Stimulated activated CD4-positive, alpha-beta T cell treated with anti-CD3 and anti-CD28 coated beads, TNF-alpha, amount 100 ng/mL, for 48 hours (primary cell): Measurements from ENCODE around the gene SELENOV.
"Not testable (repeated sequence)": the region's sequence is repeated elsewhere in the genome, so short reads cannot be mapped to it uniquely, and the experiment has no call there.

Source experiments
- DNase-seq, 3 donors: peaks; one replicate each; pipeline ENCODE4 v3.0.0-alpha.2; 2020; ENCODE audit warnings: low read depth in 3 of 3

SELENOV gene, protein sequence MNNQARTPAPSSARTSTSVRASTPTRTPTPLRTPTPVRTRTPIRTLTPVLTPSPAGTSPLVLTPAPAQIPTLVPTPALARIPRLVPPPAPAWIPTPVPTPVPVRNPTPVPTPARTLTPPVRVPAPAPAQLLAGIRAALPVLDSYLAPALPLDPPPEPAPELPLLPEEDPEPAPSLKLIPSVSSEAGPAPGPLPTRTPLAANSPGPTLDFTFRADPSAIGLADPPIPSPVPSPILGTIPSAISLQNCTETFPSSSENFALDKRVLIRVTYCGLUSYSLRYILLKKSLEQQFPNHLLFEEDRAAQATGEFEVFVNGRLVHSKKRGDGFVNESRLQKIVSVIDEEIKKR

DNA sequence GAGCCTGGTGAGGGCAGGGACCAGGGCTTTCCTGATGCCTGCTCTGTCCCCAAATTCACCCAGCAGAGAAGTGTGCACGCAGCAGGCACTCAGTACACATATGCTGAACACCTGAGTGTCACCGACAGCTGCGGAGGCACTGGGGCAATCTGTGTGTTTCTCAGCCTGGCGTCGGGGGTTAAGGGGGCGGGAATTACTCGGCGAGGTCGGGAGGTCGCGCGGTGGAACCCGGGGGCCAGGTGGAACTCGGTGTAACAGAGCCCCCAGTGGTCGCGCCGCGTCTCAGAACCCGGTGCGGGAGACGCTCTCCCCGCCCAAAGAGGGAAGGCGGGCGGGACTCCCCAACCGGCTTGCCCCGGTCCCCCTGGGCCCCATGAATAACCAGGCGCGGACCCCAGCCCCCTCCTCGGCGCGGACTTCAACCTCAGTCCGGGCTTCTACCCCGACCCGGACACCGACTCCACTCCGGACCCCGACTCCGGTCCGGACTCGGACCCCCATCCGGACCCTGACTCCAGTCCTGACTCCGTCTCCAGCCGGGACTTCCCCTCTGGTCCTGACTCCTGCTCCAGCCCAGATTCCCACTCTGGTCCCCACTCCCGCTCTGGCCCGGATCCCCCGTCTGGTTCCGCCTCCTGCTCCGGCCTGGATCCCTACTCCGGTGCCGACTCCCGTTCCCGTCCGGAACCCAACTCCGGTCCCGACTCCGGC, at the start of gene SELENOV:
SELENOV (plus strand) TSS at position 300 of the 711 bp plus-strand sequence; CDS start at position 374, 74 bp downstream.
- DNase-seq = no peak

DNA sequence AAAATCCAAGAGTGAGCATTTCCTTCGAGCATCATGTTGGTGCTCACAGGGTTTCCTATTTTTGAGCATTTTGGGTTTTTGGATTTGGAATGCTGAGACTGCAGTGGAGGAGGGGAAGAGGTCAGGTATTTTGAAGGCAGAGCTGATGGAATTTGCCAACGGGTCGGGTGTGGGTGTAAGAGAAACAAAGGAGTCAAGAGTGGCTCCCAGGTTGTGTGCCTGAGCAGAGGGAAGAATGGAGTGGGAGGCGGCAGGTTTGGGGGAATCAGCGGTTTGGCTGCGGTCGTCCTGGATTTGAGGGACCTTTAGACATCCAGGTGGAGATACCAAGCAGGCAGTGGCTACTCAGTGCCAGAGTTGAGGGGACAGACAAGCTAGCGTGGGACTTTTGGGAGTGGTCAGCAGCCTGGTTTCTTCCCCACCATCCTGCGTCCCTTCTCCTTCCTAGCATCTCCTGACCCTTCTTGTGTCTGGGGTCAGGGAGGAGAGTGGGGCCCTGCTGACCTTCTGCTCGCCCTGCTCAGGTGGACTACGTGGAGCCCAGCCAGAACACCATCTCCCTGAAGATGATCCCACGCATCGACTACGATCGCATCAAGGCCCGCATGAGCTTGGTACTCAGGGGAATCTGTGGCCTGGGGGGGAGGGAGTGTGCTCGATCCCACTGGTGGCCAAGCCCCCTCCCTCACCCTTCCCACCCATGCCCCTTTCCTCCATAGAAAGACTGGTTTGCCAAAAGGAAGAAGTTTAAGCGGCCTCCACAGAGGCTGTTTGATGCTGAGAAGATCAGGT, 48.8 kb upstream of the SELENOV start:
- DNase-seq = no peak

GRCh38 chr19:39467941-39468340, 47.0 kb upstream of the SELENOV start:
- DNase-seq = no peak

GRCh38 chr19:39469036-39469435, 45.9 kb upstream of the SELENOV start:
- DNase-seq = no peak

DNA sequence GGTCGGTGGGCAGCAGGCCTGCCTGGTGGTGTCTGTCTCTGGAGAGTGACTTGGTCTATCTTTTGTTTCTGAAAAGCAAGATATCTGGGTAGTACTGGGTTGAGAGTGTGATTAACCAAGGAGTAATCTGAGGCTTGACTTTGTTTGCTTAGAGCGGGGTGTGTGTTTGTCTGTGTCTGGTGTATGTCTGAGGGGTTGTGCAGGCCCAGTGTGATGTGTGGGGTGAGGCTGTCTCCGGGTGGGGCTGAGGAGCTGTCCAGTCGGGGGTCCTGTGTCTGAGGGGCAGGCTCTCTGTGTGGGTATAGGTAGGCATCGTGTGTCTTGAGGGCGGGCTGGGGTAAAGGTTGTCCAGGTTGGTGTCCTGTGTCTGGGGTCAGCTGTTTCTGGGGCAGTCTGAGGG, 45.4 kb upstream of the SELENOV start:
- no peak for DNase-seq

GRCh38 chr19:39470724-39471339, 44.1 kb upstream of the SELENOV start:
- DNase-seq = no peak

DNA sequence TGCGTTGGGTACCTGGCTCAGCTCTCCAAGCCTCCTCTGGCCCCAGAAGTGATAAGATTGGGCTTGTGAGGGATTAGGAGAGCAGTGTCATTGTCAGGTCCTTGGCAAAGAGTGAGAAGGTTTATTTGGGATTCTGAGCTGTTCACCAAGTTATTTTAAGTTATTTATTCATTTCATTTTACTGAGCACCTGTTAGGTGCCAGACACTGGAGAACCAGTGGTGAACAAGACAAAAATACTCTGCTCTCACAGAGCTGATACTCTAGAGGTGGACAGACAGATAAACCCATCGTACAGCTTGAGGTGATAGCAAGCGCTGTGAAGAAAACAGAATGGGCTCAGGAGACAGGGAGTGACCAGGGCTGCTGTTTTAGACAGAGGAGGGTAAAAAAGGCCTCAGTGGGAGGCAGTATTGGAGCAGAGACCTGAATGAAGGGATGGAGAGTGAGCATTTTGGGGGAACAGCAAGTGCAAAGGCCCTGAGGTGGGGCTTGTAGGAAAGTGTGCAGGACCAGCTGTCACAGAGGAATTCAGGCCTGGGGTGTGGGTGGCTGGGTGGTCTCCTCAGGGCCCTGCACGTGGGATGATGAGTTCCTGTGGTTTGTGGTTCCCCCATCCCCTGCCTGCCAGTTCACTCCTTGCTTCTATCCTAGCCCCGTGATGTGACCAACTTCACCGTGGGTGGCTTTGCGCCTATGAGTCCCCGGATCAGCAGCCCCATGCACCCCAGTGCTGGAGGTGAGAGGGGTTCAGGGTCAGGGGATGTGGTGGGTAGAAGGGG, 43.0 kb upstream of the SELENOV start:
- DNase-seq = no peak

DNA sequence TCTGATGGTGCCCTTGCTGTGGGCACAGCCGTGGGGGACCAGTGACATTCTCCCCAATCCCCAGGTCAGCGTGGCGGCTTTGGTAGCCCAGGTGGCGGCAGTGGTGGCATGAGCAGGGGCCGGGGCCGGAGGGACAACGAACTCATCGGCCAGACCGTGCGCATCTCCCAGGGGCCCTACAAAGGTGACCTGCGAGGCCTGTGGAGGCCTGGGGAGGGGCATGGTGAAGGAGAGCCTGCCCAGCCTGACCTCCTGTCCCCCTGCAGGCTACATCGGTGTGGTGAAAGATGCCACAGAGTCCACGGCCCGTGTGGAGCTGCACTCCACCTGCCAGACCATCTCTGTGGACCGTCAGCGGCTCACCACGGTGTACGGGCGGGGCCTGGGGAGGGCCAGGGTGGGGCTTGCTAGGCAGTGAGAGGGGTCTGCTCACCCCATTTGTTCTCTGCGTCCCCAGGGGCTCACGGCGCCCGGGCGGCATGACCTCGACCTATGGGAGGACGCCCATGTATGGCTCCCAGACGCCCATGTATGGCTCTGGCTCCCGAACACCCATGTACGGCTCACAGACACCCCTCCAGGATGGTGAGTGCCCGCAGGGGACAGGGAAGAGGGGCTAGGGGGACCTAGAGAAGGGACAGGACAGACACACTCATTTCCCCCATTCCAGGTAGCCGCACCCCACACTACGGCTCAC, 42.0 kb upstream of the SELENOV start:
- no peak for DNase-seq

DNA sequence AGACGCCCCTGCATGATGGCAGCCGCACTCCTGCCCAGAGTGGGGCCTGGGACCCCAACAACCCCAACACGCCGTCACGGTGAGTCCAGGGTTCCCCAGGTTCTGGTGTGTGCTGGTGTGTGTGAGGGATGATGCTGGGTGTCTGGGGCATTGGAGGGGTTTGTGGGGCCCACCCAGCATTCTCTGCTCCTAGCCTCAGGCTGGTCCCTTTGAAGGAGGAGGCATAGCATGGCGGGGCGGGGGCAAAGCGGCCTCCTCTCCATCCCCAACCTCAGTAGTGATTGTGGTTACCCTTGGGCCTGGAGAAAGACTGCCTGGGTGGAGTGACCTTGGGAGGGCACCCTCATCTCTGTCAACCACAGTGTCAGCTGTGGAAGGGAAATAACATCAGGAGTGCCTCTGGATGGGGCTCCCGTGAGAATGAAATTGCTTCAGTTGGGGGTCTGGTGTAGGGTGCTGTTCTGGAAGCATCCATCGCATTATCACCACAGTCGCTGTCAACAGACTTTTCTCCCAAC, 41.4 kb upstream of the SELENOV start:
- no peak for DNase-seq

DNA sequence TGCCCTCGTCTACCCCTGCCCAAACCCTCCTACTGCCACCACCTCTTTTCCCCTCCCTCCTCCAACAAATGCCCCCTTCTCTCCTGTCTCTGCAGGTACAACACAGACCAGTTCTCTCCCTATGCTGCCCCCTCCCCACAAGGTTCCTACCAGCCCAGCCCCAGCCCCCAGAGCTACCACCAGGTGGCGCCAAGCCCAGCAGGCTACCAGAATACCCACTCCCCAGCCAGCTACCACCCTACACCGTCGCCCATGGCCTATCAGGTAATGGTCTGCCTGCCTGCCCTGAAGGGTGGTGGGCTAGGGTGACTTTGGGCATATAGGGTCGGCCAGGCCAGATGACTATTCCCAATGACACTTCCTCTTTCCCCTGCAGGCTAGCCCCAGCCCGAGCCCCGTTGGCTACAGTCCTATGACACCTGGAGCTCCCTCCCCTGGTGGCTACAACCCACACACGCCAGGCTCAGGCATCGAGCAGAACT, 40.8 kb upstream of the SELENOV start:
- DNase-seq = peak; percentile 47 to 66 (median 56)

DNA sequence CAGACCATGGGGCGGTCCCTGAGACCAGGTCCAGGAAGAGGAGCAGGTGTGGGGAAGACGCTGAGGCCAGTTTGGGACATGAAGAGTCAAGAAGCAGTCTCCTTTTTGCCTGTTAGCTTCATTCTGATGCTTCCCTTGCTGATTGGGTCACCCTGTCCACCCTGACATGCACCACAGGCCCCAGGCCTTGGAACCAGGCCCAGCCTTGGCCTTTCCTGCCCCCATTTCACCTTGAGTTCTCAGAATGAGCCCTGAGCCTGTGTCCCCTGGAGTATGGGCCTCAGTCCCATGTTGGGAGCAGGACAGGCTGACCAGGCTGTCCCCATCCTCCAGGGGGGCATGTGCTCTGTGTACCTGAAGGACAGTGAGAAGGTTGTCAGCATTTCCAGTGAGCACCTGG, 39.2 kb upstream of the SELENOV start:
- no peak for DNase-seq

- not testable (repeated sequence) for DNase-seq
Observed at GRCh38 chr19:39479319-39479801, 35.6 kb upstream of the SELENOV start.

GRCh38 chr19:39479916-39480315, 35.0 kb upstream of the SELENOV start:
- no peak for DNase-seq

- peak; percentile 96 to 100 (median 97) for DNase-seq
Observed at GRCh38 chr19:39480337-39481228, 34.4 kb upstream of the SELENOV start, which contains the start of gene TIMM50. TSS of gene TIMM50 (plus strand) at chr19:39480838. CDS start at chr19:39480854, 16 bp downstream.

DNA sequence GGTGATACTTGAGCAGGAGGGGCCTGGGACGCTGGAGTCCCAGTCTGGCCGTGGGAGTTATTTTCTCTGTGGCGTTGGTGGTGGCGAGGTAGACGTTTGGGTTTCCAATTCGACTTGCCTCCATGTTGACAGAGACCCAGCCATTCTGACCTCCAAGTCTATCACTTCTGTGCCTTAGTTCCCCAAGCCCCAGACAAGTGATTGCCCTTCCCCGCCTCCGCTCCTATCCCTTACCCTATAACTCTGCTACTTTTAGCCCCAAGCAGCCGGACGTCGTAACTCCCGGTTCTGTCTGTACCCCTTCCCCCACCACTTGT, 33.8 kb upstream of the SELENOV start:
- no peak for DNase-seq

DNA sequence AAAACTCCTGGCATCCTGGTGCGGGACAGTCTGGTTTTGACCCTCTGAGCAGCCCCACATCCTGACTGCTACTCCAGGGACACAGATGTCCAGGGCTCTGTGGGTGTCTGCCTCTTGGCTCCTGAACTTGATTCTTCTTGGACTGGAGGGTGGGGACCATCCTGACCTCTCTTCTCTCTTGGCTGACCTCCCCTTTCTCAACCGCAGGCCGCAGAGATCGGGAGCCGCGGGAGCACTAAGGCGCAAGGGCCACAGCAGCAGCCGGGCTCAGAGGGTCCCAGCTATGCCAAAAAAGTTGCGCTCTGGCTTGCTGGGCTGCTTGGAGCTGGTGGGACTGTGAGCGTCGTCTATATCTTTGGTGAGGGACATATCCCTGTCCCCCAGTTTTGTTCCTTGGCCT, 33.3 kb upstream of the SELENOV start:
- DNase-seq = no peak

DNA sequence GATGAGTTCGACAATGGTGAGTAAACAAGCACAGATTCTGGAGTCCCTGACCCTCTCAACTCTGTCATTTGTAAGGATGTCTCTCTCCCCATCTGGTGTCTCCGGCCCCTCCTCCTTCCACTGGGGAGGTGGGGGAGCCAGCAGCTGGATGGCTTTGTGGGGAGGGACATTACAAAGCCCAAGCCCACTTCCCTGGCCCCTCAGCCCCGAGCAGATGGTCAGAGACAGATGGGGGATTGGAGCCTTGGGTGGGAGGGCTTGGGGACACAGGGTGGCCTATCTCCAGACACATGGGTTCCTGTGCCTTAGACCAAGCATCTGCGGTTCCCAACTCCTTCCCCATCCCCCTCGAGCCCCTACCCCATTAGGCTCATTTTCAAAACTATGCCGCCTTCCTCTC, 31.8 kb upstream of the SELENOV start:
- DNase-seq = no peak

DNA sequence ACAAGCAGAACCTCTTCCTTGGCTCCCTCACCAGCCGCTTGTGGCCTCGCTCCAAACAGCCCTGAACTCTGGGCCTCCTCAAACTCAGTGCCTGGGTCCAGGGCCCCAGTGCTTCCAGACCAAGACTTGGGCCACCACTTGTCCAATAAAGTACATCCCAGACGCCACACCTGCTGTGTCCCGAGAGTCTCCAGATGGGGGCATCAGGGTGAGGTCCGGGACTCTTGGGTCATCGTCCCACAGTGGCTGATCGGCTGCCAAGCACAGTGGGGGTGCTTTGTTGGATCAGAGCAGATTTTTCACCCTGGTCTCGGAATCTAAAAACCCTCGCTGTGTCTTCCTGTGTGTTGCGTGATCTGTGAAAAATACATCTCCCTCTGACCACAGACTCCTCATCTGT, 25.2 kb upstream of the SELENOV start:
- no peak for DNase-seq

DNA sequence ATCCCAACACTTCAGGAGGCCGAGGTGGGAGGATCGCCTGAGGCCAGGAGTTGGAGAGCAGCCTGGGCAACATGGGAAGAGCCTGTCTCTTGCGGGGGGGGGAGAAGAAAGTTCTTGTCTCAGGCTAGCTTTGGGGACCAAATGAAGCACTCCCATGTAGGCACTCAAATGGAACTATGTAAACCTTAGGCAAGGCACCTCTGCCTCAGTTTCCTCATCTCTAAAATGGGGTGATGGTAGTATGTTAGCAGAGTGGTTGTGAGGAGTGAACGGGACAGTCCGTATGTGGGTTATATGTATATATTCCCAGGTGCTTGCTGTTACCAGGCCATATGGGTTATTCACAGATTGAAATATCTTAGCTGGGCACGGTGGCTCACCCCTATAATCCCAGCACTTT, 22.7 kb upstream of the SELENOV start:
- no peak for DNase-seq
